ENCODE data around the gene VPS54. TPM values are rescaled to one million over a fixed set of nuclear protein-coding genes. Genes with fewer than 3 reads are reported as not detected.
"Not testable (repeated sequence)": the region's sequence is repeated elsewhere in the genome, so short reads cannot be mapped to it uniquely, and the experiment has no call there.

The VPS54 gene
- total RNA-seq, 1 experiment from 2014 or later: 20.7 TPM

DNA sequence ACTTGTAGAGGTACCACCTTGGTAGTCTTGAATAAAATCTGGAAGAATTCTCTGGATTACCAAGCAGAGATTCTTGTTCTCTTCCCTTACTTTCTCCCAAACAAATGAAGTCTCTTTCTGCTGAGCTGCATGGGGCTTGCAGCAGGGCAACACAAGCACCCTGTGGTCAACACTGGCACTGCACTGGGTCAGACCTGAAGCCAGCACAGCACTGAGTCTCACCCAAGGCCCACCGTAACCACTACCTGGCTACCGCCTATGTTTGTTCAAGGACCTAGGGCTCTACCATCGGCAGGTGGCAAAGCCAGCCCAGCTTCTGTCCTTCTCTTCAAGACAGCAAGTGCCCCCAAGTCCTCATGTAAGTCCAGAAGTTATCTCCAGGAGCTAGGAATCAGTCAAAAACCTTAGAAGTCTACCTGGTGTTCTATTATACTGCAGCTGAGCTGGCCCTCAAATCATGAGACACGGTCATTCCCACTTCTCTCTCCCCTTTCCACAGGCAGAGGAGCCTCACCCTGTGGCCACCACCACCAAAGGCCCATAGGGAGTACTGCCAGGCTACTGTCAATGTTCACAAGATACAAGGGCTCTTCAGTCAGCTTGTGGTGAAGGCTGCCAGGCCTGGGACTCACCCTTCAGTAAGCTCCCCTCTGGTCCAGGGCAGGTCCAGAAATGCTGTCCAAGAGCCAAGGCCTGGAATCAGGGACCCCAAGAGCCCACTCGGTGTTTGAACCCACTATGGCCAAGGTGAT is 18.4 kb downstream of the VPS54 start:
- POLR2A ChIA-PET (ENCODE audit: unreplicated experiment): no interaction called here
- Histone ChIP-seq H3K9me2 (ENCODE audit: insufficient read depth) (no peaks in the 10 kb centered on the region), H3K27me3 (ENCODE audit: insufficient read depth, low read depth) (no peaks in the 10 kb centered on the region), H3K4me1 (replicated peaks; ENCODE audit: insufficient read depth) (no peaks in the 10 kb centered on the region), H3K9me3 (ENCODE audit: insufficient read depth, low read depth) (peaks cover 14% of the 10 kb centered on the region; the same call in 1 of the 2 replicates), H3K4me3 (no peak overlapping the region), H2AFZ (no peak overlapping the region), H3K27ac (no peak overlapping the region), H3F3A (ENCODE audit: insufficient read depth, low read depth) (0 out of 2 replicates have a peak, but pooled peaks cover 2% of the 10 kb centered on the region), H3K36me3 (ENCODE audit: low read depth) (no peaks in the 10 kb centered on the region), H4K20me1 (ENCODE audit: insufficient read depth) (no peaks in the 10 kb centered on the region), H3K4me2 (no peak overlapping the region), H3K79me2 (ENCODE audit: low read depth) (peaks cover 2% of the 10 kb centered on the region; the same call in 1 of the 2 replicates)
- CTCF ChIA-PET: no interaction called here
- TF ChIP-seq CTCF (conservative IDR thresholded peaks at IDR 0.05) (no peak; the same call in 1 of the 2 replicates), EZH2 (IDR thresholded peaks at IDR 0.05; ENCODE audit: low read depth) (no peak)
- no peak for DNase-seq
- no TSS peak for BruUV-seq (replicated peaks)
- intact Hi-C loops (cut with micrococcal nuclease; ENCODE audit: unreplicated experiment): no loop called here

DNA sequence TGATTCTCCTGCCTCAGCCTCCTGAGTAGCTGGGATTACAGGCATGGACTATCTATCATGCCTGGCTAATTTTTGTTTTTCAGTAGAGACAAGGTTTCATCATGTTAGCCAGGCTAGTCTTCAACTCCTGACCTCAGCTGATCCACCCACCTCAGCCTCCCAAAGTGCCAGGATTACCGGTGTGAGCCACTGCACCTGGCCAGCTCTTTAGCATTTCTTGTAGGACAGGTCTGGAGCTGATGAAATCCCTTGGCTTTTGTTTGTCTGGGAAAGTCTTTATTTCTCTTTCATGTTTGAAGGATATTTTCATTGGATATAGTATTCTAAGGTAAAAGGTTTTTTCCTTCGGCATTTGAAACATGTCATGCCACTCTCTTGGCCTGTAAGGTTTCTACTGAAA is 20.2 kb downstream of the VPS54 start:
- peaks cover 14% of the 10 kb centered on the region; the same call in 1 of the 2 replicates for H3K9me3 ChIP-seq (ENCODE audit: insufficient read depth, low read depth)
- BruUV-seq (replicated peaks): no TSS peak
- H3K36me3 ChIP-seq (ENCODE audit: low read depth): no peaks in the 10 kb centered on the region
- no peak for TF ChIP-seq EZH2 (IDR thresholded peaks at IDR 0.05; ENCODE audit: low read depth)
- TF ChIP-seq CTCF (conservative IDR thresholded peaks at IDR 0.05): no peak
- H3K9me2 ChIP-seq (ENCODE audit: insufficient read depth): no peaks in the 10 kb centered on the region
- no peak overlapping the region for H2AFZ ChIP-seq
- H4K20me1 ChIP-seq (ENCODE audit: insufficient read depth): no peaks in the 10 kb centered on the region
- no peaks in the 10 kb centered on the region for H3K79me2 ChIP-seq (ENCODE audit: low read depth)
- H3K27ac ChIP-seq: no peak overlapping the region
- no peaks in the 10 kb centered on the region for H3K27me3 ChIP-seq (ENCODE audit: insufficient read depth, low read depth)
- H3K4me1 ChIP-seq (replicated peaks; ENCODE audit: insufficient read depth): no peaks in the 10 kb centered on the region
- ChIA-PET CTCF (no interaction called here), POLR2A (ENCODE audit: unreplicated experiment) (interaction anchor here (0.5 kb wide), 1 partner anchor 1228 kb away, joined by 9 read pairs; the partner anchor contains the start of gene ACTR2)
- no peak overlapping the region for H3K4me3 ChIP-seq
- H3K4me2 ChIP-seq: no peak overlapping the region
- DNase-seq: no peak
- intact Hi-C loops (cut with micrococcal nuclease; ENCODE audit: unreplicated experiment): loop anchor here (5.0 kb wide), 1 partner anchor 57 kb away; no protein-coding TSS in a partner anchor
- 0 out of 2 replicates have a peak, but pooled peaks cover 2% of the 10 kb centered on the region for H3F3A ChIP-seq (ENCODE audit: insufficient read depth, low read depth)

GRCh38 chr2:63996582-63997198 is 22.5 kb downstream of the VPS54 start:
- H3K36me3 ChIP-seq (ENCODE audit: low read depth); H3K9me2 ChIP-seq (ENCODE audit: insufficient read depth); CTCF ChIA-PET; H3K4me2 ChIP-seq; H4K20me1 ChIP-seq (ENCODE audit: insufficient read depth); DNase-seq; POLR2A ChIA-PET (ENCODE audit: unreplicated experiment); H3K27me3 ChIP-seq (ENCODE audit: insufficient read depth, low read depth); H2AFZ ChIP-seq; BruUV-seq (replicated peaks); H3K4me1 ChIP-seq (replicated peaks; ENCODE audit: insufficient read depth); H3K79me2 ChIP-seq (ENCODE audit: low read depth); H3F3A ChIP-seq (ENCODE audit: insufficient read depth, low read depth); H3K4me3 ChIP-seq; H3K27ac ChIP-seq: not testable (repeated sequence)
- H3K9me3 ChIP-seq (ENCODE audit: insufficient read depth, low read depth): peaks cover 14% of the 10 kb centered on the region; the same call in 1 of the 2 replicates
- intact Hi-C loops (cut with micrococcal nuclease; ENCODE audit: unreplicated experiment): loop anchor here (5.0 kb wide), 1 partner anchor 54 kb away; no protein-coding TSS in a partner anchor

DNA sequence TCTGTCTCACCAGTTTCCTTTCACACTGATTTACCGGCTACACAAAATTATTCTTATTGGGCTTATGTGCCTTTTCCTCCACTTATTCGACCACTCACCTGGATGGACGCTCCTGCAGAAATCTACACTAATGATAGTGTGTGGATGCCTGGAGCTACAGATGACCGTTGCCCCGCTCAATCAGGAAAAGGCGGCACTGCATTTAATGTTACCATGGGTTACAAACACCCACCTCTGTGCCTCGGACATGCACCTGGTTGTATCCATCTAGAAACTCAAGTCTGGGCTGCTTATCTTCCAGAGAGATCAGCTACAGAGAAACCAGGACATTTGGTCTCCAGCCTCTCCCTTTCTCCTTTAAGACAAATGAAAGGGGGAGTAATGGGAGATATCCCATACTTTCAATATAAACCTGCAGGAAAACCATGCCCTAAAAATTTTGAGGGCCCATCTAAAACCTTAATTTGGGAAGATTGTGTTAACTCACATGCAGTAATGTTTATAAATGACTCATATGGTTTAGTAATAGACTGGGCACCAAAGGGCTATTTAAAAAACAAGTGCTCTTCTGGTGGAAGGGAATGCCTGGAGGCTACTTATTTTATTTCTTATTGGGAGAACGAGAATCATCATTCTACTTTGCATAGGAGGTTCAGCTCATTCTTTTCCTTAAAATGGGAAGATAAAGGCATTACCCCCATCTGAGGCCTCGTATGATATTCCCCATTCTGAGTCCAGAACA is 24.7 kb downstream of the VPS54 start:
- H3K36me3 ChIP-seq (ENCODE audit: low read depth); H3K79me2 ChIP-seq (ENCODE audit: low read depth); H3K27me3 ChIP-seq (ENCODE audit: insufficient read depth, low read depth); H2AFZ ChIP-seq; H3K4me3 ChIP-seq; POLR2A ChIA-PET (ENCODE audit: unreplicated experiment); CTCF ChIA-PET; H3K4me1 ChIP-seq (replicated peaks; ENCODE audit: insufficient read depth); H3K27ac ChIP-seq; H3K9me2 ChIP-seq (ENCODE audit: insufficient read depth); H4K20me1 ChIP-seq (ENCODE audit: insufficient read depth); H3F3A ChIP-seq (ENCODE audit: insufficient read depth, low read depth); H3K4me2 ChIP-seq; DNase-seq; BruUV-seq (replicated peaks): not testable (repeated sequence)
- intact Hi-C loops (cut with micrococcal nuclease; ENCODE audit: unreplicated experiment): loop anchor here (5.0 kb wide), 1 partner anchor 52 kb away; no protein-coding TSS in a partner anchor
- H3K9me3 ChIP-seq (ENCODE audit: insufficient read depth, low read depth): peaks cover 18% of the 10 kb centered on the region

Data from PC-9 (cell line).